Midbrain (tissue), 1 donor: Measurements from ENCODE around the gene CSNK1G2.

Experiments used
- DNase-seq: peaks from one replicate; lab custom pipeline; 2025; lab: John Stamatoyannopoulos, UW

CSNK1G2 gene

DNA sequence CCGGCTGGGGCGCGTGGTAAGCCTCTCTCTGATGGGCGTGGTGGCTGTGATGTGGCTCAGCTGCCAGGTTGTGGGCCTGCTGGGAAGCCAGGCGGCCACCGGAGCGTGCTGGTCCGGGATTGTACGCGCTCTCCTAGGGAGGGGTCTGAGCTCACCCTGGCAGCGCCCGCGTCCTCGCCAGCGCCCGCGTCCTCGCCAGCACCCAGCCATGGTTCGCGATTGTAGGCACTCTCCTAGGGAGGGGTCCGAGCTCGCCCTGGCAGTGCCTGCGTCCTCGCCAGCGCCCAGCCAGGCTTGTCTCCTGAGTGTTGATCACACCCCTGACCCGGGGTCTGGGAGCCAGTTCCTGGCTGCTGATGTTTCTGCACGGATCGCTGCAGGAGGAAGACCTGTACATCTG, 22.0 kb upstream of the CSNK1G2 start:
- DNase-seq, result no peak

DNA sequence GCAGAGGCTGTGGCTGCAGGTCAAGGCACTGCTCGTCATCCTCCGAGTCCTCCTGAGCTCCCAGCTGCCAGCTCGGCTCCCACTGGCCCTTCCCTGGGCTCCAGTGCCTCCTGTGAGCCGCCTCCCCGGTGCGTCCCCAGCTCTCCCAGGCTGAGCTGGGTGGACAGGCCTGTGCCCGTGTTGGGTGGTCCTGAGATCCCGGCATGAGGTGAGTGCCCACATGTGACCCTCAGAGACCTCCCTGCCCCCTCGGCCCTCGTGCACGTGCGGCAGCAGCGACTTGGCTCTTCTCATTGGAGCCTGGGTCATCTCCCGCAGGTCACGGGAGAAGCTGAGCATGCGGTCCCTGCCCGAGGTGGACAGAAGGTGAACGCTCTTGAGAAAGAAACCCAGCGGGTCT, 20.3 kb upstream of the CSNK1G2 start:
- no peak for DNase-seq

DNA sequence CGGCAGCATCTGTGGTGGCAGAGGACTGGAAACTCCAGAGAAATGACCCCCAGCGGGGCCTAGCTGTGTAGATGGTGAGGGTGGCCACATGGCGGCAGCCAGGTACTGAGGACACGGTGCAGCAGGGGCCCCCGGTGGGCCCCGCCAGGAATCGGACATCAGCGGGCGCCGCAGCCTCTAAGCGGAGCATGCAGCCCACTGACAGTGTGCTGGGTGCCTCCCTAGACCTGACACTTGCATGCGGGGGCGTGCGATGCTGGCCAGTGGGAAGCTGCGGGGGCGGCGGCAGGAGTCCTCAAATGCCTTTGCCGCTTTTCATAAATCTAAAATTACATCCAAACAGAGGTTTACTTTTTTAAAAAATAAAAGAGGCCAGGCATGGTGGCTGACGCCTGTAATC, 19.6 kb upstream of the CSNK1G2 start:
- DNase-seq, result no peak

DNA sequence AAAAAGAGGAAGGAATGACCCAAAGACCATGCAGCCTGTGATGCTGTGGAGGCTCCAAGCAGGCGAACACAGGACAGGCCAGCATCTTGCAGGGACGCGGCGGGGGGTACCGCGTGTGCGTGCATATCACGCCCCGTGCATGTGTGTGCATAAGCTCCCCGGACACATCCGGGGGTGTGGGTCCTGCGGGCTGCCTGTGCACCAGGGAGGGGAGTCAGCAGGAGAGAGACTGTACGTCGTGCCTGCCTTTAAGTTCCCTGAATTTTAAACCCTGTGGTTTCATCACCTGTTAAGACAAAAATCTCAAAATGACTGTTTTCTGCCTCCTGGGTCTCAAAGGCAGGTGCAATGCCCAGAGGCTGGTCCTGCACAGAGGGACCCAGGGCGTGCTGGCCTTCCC, 19.1 kb upstream of the CSNK1G2 start:
- no peak for DNase-seq

DNA sequence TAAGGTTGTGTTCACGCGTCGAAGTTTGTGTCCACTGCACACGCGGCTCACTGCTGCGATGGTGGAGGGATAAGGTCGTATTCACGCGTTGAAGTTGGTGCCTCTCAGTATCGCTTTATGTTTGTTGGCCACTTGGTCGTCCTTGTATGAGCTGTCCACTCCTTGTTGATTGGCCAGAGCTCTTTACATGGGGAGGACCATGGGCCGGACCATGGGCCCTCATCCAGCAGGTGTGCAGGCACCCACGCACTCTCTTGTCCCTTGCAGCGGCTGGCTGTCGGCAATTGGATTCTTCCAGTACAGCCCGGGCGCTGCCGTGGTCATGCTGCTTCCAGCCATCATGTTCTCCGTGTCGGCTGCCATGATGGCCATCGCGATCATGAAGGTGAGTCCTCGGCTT, 18.2 kb upstream of the CSNK1G2 start:
- no peak for DNase-seq

DNA sequence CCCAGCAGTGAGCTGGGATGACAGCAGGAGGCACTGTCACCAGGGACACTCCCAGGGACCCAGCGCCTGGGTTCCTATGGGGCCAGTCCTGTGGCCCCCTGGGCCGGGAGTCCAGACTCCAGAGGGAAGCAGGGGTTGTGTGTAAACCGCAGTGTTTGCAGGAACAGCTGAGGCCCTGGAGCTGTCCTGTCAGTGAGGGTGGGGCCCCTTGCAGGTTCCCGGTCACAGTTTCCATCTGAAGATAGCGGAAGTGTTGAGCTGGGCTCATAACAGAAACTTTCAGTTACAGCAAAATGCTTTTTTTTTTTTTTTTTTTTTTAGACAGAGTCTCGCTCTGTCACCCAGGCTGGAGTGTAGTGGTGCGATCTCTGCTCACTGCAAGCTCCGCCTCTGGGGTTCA, 17.7 kb upstream of the CSNK1G2 start:
- no peak for DNase-seq

DNA sequence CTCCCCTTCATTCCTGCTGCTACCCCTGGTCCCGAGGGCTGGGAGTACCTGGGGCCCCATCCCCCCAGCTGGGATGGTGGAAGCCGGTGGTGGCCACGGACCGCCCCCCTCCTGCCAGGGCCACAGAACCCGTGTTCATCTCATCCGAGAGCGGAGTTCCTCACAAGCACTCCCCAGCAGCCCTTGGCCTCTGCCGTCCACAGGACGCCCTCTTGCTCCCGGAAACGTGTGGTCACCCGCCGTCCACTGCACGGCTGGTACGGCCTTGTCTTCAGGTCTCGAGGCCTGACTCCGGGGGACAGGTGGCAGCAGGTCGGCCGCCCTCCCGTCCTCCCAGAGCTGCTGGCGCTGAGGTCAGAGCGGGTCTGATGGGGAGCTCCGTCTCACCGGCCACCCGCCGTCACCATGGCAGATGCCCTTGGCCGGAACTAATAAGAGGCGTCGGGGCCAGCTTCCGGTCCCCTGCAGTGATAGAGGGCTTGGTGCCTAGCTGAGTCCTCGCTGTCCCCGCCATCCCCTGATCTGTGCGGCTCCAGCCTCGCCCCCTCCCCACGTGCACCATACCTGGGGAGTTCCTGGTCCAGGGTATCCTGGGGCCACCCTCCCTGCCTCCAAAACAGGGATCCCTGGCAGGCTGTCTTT, 16.5 kb upstream of the CSNK1G2 start:
- DNase-seq, result no peak

DNA sequence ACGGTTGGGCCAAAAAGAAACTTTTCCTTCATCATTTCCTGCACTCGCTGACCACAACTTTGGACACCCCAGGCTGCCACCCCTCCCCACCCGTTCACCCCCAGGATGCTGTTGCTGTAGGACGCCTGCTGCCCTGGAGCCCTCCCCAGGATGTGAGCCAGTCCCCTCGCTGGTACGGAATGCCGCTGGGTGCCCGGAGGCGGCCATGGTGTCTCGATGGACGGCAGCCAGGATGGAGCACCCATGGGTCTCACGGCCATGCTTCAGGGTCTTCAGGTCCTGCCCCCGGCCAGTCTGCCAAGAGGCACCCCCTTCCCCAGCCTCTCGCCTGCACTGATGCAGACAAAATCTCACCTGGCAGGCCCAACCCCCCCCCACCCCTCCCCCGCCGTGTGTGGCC, 15.4 kb upstream of the CSNK1G2 start:
- DNase-seq, result no peak

DNA sequence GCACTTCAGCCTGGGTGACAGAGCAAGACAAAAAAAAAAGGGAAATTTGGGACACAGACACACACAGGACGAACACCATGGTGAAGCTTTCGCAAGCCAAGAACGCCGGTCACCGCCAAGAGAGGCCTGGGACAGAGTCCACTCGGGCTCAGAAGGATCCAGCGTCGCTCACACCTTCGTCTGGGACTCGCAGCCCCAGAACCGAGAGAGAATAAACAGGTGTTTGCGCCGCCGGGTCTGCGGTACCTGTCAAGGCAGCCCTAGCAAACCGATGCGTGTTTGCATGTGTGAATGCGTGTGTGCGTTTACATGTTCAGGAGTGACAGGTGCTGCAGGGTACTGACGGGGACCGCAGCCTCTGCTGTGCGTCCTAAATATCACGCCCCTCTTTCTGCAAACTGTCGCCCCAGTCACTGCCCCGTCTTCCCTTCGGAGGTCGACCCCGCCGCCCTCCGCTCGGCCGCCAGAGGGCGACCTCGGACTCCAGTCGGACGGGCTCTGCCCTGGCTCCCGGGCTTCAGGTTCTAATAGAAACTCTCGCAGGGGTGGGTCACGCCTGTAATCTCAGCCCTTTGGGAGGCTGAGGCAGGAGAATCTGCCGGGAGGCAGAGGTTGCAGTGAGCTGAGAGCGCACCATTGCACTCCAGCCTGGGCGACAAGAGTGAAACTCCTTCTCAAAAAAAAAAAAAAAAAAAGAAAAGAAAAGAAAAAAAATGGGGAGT, 11.8 kb upstream of the CSNK1G2 start:
- DNase-seq, result peak; percentile 78

DNA sequence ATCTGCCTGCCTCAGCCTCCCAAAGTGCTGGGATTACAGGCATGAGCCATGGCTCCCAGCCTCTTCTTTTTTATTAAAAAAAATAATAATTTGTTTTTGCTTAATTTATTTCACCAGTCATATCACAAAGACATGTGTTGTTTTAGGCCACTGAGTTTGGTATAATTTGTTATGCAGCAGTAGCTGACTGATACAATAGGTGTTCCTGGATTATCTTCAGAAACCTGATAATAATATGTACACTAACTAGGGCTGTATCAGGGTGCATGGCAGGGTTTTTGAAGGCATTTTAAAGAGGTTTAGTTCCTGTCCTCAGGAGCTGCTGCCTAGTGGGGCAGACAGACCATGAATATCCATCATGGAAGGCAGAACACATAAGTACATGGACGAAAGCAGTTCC, 9.5 kb upstream of the CSNK1G2 start:
- no peak for DNase-seq

DNA sequence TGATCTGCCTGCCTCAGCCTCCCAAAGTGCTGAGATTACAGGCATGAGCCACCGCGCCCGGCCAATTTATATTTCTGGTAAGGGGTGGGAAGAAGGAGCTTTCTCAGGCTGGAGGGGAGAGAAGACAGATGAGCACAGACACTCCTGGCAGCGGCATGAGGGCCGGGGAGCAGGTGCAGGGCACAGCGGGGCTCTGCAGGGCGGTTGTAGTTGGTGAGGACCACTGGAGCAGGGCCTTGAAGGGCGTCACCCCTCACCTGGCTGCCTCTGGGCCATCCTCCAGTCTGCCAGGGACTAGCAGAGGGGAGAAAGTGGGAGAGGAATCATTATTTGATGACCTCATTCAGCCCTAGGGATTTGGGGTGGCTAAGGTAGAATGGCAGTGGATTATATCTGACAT, 8.6 kb upstream of the CSNK1G2 start:
- DNase-seq, result no peak

DNA sequence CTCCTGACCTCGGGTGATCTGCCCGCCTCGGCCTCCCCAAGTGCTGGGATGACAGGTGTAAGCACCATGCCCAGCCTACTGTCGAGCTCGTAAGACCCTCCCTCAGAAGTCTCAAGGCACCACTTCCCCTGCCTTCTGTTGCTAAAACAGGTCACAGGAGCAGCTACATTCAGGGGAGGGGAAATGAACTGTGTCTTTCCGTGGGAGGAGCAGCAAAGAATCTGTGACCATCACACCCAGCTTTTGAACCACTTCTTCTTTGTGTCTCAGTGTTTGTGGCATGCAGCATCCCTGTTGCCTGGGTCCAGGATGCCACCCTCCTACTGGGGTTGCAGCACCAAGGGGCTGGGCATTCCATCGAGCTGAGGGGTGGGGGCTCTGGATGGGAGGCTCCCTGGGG, 7.7 kb upstream of the CSNK1G2 start:
- no peak for DNase-seq

DNA sequence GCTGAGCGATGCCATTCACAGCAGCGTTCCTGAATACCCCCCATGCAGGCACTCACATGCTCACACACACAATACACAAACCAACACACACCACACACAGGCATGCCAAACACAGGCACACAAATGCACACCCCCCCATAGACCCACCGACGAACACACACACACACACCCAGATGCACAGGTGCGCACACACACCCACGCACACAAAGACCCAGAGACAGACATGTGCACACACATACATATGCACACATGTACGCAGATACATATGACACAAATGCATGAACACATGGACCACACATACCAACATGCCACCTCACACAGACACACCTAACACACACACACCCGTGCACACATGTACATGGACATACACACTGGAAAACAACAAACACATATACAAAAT, 7.0 kb upstream of the CSNK1G2 start:
- no peak for DNase-seq

DNA sequence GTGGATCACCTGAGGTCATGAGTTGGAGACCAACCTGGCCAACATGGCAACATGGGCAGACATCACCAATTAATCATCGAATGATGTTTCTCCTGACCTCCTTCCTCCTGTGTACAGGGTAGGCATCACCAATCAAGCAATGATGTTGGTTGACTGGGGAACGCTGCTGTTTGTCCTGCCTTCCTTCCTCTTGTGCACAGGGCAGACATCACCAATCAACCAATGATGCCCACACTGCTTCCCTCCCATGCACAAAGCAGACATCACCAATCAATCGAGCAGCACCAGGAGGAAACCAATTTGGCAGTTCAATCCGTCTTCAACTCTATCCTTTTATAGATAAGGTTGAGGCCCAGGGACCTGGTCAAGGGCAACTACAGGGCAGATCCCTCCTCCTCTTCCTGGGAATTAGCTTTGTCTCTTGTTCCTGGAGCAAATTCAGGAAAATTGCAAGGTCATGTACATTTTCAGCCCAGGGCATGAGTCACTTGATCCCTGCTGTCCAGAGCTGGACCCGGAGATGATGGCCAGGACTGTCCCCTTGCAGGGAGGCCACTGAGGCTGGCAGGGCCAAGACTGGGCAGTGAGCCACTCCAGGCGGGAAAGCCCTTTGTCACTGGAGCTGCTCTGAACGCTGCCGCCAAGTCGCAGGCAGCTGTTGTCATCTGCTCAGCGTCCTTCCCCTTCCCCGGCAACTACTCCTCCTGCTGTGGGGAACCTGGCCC, 5.3 kb upstream of the CSNK1G2 start:
- DNase-seq, result no peak

DNA sequence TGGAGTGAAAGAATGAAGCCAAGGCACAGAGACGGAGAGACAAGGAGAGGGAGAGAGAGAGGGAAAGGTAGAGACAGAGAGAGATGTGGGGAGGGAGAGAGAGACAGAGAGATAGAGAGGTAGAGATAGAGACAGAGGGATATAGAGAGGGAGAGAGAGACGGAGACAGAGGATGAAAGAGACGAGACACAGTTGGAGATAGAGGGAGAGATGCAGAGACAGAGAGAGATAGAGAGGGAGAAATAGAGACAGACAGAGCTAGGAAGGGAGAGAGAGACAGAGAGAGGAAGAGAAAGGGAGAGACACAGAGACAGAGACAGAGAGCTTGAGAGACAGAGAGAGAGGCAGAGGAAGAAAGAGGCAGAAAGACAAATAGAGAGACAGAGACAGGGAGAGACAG, 4.5 kb upstream of the CSNK1G2 start:
- no peak for DNase-seq

DNA sequence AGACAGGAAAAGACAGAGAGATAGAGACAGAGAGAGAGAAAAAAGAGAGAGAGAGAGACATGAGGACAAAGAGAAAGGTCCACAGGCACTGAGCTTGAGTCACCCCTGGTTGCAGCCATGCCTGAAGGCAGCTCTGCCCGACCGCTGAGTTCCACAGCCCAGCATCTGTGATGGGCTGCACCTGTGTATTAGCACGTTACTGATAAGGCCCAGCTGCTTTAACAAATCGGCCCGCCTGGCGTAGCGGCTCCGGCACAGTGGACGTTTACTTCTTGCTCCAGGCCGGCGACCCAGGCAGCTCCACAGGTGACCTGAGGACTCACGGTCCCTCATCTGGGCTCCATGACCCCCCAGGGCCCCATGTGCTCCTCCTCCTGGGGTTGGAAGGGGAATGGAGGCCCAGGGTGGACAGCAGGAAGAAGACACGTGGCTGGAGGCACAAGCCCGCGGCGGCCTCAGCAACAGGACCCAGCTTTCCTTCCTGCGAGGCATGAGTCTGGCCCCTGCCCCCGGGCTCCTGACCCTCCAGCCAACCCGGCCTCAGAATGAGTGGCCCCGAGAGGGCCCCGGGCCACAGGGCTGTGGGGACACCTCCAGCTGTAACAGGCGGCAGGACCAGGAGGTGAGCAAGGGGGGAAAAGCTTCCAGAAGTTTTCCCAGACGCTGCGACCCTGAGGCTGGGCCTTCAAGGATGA, 3.9 kb upstream of the CSNK1G2 start:
- DNase-seq, result no peak

DNA sequence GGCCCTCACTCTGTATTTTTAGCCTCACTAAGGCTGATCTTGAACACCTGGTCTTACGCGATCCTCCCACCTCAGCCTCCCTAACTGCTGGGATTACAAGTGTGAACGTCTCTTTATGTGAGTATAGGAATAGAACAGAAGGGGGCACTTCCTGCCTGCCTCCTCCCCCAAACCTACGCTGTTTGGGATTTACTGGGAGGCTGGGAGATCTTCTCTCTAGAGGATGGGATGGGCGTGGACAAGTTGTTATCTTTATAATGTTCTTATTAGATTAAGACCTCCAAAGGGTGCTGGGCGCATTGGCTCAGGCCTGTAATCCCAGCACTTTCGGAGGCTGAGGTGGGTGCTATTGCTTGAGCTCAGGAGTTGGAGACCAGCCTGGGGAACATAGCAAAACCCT, 2.9 kb upstream of the CSNK1G2 start:
- DNase-seq, result no peak

DNA sequence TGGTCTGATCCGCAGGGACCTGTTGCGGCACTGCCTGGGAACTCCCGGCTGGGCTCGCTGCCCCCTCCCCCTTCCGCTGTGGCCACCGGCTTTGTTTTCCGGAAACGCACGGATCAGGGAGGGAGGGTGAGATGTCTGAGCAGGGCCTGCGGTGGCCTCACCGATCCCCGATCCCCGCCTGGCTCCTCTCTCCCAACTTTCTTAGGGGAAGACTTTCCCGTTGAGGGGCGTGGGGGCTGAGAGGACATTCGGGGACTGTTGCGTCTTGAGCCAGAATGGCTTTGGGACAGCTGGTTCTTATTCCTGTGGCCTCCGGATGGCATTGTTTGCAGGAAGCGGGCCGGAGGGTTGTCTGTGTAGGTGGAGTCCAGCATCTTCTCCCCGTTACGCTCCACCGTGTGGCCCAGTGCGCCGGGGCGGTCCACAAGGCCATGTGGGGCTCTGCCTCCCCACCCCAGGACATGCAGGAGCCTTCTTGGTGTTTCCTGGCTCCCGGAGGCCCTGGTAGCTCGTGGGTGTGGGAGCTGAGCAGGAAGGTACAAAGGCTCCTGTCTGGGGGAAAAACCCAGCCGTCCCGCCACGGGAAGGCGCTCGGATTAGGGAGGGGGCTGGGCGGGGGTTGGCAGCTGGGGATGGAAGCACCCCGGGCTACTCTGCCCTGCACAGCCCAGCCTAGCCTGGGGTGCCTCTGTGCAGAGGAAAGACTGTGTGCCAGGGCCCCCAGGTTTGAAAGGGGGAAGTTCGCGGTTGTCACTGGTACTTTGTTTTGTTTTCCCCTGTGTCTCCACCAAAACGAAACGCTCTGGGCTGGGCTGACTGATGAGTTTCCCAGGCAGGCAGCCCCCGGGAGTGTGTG, 1.3 kb downstream of the CSNK1G2 start:
- peak; percentile 35 for DNase-seq

DNA sequence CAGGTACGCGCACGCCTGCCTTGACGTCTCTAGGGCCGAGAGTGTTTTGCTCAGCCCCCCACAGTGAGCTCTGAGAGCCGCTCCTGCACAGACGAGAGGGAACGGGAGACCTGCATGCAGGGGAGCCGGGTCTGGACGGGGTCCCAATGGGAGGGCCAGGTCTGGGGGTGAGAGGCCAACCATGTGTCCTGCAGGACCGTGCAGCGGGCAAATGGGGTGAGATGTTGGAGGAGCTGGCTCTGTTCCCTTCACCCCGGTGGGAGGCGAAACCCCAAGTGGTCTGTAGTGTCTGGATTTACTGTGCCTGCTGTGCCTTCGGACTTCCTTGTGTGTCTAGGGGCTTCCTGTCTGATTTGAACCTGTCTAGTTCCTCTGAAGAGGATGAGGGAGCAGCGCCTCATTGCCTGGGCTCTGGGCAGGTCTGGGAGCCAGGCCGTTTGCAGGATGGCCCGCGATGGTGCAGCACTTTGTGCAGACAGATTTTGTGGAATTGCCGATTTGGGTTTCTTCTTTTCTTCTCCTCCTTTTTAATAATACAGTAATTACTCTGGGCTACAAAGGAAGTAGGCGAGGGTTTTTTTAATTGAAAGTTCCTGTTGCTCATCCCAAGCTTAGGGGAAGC, 2.1 kb downstream of the CSNK1G2 start:
- no peak for DNase-seq

DNA sequence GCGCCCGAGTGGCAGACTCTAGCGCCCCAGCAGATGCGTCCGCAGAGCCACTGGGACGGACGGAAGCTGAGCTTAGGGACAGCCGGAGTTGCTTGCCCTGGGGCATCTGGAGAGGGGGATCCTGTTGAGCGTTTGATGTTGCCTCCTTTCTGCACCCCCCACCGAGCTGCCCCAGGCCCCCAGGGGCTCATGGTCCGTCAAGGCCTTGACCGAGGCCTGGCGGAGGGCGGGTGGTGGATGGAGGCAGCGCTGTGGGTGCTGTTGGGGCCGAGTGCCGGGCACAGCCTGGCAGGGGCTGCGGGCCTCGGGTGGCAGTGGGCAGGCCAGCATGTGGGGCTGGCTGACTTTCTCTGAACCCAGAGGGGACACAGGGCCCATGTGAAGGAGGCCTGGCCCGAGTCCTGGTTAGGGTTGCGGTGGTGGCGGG, 2.7 kb downstream of the CSNK1G2 start:
- DNase-seq, result no peak
